Measurements from ENCODE around the gene COX17.

GRCh38 chr3:119679874-119680273 is 2.7 kb upstream of the COX17 start:
- TF ChIP-seq POLR2A (IDR thresholded peaks at IDR 0.05) (no peak), CTCF (IDR thresholded peaks at IDR 0.05) (no peak)

Data from heart left ventricle (tissue), 13 donors.